GM21576 (cell line): Measurements from ENCODE around the gene TRERF1.

Experiments
- ATAC-seq: cut with Tn5 transposase; IDR thresholded peaks from one replicate; pipeline ENCODE4 v1.9.1; 2021; ENCODE audit warnings: mild to moderate bottlenecking, moderate library complexity; ENCODE audit not compliant: unreplicated experiment

Gene TRERF1

DNA sequence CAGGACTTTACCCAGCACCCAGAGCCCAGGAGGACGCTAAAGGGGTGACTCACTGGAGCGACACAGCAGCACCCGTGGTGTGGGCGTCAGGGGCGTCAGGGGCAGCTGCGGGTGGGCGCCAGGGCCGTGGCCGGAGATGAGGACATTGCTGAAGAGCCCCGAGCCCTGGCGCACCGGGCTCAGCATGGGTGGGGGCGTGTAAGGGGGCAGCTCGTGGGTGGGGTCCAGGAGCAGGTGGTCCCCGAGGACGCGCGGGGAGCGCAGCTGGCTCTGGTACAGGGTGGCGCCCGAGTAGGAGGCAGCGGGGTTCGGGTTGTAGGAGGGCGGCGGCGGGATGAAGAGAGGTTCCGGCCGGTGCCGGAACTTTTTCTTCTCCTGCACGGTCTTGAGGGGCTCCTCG is 192.4 kb downstream of the TRERF1 start:
- ATAC-seq: no peak

DNA sequence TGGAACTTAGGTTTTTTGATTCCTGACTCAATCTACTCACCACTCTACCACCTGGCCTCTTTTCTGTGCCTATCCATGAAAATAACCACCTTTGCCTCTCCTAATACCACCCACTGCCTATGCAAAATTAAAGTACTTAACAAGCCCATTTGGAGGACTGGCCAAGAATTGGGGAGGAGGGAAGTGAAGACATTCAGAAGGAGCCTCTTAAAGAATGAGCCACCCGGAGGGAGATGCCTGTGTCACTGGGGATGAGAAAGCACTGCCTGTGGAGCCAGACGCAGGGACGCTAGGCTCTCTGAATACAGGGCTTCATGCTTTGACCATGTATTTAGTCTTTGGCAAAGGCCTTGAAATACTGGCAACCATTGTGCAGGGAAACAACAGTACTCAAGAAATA is 194.1 kb downstream of the TRERF1 start:
- no peak for ATAC-seq

DNA sequence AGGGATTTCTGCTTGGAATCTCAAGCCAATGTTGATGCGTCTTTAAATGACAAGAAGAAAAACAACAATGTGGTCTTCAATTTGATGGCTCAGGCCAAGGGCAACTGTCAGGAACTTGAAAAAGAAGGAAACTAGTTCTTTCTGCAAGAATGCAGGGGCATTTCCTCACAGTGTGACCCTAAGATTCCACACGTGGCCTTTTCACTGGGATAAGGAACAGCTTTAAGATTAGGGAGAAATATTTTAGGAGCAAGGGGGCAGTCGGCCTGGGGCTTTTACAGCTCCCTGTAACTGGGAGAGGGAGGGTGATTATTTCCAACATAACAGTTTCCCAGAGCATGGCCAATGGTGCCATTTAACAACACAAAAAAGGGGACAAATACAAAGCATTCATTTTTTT is 194.7 kb downstream of the TRERF1 start:
- ATAC-seq: no peak

DNA sequence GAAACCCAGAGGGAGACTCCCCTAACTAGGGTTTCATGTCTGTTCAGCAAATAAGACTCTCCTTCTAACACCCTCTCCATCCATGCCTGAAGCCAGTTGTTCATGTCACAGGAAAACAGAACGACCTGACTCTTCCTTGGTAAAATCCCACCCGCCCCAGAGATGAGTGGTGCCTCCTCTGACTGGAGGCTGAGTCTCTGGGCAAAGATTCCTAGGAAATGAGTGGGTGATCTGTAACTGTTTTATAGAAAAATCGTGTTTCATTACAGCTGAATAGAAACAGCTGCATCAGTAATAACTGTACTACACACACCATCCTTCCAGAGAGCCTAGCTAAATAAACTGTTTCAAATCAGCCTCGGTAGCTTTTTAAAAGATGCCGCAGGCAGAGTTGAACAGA is 196.7 kb downstream of the TRERF1 start:
- ATAC-seq: no peak

DNA sequence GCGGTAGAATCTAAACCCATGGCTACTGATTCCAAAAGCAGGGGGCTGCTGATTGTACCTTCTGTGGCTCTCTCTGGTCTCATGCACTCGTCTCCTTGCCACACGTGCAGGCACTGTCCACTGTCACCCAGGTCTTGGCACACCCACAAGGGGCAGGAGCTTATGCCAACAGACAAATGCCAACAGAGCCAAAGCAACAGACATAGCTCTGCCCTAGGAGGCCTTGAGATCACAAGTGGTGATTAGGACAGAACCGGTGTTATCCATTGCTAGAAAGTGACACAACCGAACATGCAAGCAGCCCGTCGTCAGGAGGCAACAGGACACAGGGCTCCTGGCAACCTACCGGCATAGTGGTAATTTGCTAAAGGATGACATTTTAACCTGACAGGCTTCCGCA is 197.2 kb downstream of the TRERF1 start:
- ATAC-seq: no peak

DNA sequence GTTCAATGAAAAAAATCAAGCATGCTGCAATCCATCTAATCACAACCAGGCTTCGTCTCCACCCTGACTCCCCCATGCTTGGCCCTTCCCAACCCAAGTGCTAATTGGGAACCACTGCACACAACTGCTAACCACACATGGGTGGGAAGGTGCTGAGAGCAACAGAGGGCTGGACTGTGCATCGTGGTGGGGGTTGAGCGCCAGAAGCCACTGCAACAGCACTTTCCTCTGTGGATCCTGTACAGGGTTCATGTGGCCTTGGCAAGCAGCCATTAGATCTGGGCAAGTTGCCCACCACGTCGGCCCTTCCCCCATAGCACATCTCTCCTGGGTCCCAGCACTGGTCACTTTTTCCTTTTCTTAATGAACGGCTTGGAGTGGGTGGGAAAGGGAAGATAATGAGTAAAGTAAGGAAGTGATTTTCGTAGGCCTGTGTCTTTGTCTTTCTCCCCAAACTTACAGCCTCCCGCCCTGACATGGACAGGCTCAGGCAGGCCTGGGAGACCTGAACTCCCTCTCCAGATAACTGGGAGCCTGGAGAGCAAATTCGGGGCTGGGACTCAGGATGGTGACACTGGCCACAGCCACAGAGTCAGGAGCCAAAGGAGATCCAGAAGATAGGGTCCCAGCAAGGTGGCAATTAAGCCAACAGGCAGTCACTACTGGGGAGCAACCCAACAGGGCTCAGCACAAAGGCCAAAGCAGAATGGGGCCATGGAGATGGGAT is 199.7 kb downstream of the TRERF1 start:
- no peak for ATAC-seq

DNA sequence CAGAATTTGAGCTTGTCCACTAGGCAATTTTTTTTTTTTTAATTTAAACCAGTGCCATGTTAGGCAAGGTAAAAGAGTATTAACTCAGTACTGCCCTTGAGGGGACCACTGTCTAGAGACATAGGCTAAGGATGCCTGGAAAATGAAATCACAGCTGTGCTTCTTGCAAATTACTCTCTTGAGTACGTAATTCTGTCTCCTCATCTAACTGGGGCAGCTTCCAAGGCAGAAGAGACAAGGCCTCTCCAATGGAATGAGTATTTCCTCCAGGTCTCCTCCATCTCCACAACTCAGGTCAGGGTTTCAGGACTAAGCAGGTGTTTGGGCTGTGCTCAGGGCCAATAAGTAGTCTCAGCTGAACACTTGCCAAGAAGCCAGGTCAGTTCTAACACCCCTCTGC is 200.2 kb downstream of the TRERF1 start:
- ATAC-seq: no peak

DNA sequence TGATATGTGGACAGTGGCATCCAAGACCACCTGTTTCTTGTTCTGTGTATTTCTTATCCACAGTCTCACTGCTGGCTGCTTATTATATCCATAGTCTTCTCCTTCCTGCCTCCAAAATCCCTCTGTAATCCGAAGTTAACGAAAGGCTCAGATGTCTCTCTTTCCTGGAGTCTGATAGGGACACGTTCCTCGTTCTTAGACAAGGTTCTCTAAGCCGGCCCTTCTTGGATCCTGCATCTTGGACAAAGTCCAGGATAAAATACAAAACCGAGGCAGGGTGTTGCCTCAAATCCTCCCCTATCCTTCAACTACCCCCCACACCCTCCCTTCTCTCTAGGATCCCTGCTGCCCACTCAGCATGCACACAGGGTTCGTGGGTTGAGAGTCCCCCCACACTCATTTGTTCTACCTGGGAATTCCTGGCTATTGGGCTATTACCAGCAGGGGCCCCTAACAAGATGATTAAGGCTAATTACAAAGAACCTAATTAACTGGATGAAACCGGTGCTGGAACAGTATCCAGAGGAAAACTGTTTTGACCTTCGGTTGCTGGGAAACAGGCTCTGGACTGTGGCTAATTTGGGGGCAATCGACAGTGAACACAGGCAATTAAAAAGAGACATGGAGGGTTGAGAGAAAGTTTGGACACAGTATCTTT is 201.3 kb downstream of the TRERF1 start:
- ATAC-seq: no peak

DNA sequence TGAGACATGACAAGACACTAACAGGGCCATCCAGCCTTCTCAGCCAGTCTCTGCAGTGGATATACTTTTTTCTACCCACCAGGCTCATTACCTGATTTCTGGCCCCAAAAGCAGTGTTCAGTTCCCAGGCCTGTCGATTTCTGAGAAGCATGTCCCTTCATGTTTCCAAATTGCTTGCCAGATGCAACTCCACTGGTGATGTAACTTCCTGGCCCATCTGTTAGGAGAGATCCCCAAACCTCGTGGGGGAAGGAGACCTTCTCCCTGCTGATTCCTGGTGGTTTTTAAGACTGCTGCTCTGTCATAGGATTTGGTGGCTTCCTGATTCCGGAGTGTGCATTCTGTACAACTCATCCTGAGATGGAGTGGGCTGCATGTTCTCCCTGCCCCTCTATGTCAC is 202.4 kb downstream of the TRERF1 start:
- ATAC-seq: no peak

DNA sequence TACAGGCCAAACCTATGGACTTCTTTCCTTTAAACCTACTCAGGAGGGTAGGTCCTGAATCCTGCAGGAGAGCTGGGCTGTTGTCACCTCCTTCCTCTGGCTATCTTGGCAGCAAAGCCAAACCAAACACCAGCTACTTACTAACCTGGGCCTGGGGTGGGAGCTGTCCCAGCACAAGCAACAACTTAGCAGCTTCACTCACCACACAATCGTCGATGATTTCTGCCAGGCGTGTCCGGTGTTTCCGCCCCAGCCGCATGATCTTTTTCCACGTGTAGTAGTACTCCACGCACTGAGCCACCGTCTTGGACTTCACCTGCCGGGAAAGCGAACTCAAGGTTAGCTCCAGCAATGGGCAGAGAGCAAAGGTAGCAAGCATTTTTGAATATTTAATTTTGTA is 208.7 kb downstream of the TRERF1 start:
- no peak for ATAC-seq

DNA sequence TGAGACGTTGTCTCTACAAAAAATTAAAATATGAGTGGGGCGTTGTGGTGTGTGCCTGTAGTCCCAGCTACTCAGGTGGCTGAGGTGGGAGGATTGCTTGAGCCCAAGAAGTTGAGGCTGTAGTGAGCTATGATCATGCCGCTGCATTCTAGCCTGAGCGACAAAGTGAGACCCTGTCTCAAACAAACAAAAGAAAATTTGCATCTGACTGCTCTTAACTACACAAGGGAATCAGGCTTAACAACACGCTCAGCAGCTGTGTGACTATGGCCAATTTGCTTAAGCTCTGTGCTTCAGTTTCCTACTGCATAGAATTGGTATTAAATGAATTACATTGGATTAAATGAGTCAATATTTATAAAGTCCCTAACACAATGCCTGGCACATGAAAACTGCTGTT is 209.8 kb downstream of the TRERF1 start:
- ATAC-seq: no peak

DNA sequence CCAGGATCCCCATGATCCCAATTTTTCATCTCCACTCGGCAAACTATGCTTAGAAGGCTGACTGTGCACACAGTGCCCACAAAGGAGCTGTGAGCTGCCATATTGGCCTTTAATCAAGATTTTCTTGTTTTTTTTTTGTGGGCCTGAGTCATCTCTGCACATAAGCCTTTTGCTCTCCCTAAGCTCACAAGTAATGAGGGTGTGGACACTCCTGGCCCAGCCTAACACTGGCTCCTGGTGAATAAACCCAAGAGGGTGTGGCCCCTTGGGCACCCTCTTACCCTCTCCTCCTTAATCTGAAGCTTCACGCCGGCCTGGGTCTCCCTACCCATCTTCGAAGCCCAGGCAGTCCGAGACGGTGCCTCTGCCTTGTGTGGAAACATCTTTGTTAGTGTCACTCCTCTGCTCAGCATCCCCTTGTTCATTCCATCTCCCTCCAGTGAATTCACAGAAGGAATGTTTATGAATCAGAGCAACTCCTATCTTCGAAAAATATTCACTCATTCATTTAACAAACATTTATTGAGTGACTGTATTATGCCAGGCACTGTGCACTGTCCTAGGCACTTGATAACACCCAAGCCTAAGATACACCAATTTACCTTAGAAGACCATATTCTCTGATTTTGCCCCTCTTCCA is 211.9 kb downstream of the TRERF1 start:
- ATAC-seq: no peak

DNA sequence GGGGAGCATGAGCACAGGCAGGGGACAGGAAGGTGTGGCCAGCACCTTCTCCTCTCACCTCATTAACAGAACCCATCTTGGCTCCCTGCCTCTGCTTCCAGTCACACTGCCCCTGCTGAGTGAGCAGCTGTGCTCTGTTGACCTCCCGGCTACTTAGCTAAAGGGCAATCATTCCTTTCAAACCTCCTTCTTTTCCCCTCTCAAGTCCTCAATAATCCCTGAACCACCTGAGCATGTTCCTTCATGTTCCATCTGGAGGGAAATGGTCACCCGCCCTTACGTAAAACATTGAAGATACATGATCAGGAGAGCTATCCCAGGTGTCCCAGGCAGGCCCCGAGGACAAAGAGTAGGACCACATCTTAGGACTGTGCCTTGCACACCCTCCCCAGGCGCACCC is 212.4 kb downstream of the TRERF1 start:
- no peak for ATAC-seq

DNA sequence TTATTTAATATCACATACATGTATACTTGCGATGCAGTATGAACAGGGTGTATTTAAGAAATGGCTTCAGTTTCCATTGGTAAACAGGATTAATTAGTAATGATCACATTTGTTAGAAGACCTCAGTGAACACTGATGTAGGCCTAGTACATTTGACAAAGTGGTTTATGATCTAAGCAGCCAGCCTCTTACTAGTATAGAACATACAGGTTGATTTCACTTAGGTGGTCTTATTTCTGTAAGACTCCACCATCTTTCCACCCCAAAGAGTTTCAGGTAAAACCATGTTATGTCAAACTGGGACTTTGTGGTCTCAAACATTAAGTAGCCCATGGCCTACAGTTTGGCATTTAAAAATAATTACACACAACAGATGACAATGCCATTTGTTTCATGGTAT is 213.9 kb downstream of the TRERF1 start:
- no peak for ATAC-seq

DNA sequence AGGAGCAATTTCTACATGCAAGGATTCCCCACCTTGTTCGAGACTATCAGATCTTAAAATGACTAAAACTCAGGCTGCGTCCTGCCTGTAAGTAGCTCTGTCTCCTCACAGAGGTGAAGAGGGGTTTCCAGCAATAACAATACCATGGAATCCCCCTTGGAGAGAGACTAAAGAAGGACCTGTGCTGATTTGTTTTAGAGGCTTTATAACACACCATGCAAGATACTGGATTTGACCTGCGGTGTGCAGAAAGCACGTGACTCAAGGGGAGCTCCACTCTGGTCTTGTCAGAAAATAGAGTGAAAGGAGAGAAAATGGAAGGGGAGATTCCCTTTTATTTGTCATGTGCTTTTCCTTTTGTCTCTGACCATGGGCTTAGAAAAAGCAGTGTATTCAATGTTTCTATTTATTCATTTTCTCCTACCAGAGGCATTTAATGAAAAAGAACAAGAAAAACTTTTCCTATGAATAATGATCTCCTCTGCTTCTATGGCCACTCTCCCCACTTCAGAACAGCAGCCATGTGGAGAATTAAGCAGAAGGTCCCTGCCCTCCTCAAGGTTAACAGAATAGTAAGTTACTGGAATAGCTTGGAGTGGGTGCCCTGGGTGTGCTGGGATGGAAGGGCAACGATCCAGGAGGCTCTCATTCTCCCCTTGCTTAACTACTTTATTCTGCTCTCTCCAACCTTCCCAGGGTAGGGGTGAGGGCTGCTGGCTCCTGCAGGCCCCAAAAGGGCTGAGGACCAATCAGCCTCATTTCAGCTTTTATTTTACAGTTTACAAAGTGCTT is 214.8 kb downstream of the TRERF1 start:
- ATAC-seq: no peak

DNA sequence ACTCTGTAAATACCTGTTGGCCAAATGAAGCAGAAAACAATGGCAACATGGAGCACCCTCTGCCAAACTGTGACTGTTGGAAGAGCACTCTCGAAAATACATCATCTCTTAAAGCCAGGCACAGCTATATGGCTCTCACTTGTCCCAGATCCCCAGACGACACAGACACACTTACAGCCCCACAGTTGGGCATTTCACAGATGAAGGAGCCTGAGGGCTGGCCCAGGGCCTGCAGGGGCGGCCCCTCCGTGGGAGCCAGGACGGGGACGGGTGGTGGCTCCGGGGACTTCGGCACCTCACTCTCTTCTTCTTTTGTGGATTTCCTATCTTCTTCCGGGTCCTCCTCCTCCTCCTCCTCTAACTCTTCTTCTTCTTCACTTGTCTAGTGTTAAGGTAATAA is 215.7 kb downstream of the TRERF1 start:
- no peak for ATAC-seq

DNA sequence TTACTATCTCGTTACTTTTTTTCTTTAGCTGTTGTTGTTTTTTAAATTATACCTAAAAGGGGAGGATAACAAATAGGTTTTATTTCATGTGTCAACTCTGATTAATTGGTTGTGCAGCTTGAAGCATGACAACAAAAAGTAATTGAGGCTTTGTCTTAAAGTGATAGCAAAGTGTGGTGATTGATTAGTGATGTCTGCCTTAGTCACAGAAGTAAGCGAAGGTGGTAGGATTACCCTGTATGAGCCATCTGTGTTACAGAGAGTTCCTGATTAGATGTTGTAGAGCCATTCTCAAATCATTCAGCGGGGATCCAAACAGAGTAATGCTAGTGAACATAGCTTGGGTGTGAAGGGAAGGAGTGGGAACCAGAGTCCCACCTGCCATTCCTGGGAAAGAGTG is 219.7 kb downstream of the TRERF1 start:
- no peak for ATAC-seq

DNA sequence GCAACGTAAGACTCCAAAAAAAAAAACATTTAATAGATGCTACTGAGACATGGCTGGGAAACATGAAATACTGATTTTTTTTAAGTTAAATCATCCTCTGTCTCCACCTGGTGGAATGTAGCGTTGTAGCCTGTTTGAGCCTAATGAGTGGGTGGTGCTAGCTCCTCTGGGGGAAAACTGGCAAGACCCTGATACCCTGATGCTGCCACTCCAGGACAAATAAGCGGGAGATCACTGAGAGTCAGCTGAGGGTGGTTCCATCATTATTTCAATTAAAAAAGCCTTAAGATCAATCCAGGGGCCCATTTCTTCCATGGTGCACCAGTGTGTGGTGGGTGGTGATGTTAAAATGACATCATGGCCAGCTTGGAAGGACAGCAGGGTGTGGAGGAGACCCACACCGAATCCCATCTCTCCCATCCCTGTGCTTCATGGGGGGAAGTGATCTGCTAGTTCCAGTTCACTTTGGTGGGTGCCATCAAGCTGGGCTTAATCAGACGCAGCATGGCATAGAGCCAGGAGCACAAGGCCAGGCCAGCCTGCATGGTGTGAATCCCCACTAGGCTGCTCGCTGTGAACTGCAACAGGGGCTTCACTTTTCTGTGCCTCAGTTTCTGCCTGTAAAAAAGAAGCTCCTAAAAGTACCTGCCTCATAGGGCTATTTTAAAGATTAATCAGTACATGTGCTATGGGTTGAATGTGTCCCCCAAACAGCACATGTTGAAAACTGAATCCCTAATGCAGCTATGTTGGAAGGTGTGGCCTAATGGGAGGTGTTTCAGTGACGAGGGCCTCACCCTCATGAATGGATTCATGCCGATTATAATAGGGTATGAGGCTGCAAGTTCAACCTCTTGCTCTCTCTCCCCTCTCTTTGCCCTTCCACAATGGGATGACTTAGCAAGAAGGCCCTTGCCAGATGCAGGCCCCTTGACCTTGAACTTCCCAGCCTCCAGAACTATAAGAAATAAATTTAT is 221.1 kb downstream of the TRERF1 start:
- ATAC-seq: no peak

DNA sequence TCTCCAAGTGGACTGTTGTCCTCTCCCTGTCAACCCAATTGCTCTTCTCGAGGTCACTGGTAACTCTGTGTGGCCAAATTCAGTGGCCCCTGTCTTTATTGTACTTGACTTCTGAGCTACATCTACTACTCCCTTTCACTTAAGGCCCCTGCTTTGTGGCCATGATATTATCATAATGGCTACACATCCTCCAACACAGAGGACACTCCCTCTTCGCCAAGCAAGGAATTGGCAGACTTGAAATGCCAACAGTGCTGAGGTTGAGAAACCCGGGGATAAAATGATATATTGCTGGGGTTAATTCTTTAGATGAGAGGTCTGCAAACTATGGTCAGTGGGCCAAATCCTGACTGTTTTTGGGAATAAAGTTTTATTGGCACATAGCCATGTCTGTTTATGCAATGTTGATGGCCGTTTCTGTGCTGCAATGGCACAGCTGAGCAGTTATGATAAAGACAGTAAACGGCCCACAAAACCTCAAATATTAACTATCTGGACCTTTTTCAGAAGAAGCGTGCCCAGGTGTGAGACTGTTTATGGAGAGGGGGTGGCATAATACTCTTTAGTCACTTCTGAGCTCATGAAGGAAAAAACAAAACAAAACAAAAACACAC is 222.1 kb downstream of the TRERF1 start:
- ATAC-seq: no peak

DNA sequence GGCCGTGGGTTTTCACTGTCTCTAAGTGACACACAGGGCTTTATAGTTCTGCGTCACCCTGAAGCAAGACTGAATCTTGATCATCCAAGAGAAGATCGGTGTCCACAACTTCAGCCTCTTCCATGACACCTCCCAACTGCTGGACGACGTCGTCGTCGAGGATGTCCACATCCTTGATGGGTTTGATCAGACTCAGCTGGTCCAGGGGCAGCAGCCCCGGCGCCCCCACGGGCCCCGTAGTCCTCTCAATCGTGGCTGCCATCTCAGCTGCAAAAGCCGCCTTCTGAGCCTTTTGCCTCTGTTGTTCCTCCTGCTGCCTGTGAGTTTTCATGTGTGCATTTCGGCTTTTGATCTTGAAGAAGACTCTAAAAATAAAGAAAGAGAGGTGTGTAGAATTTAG is 223.4 kb downstream of the TRERF1 start:
- no peak for ATAC-seq
